Lung (tissue), 12 donors: Measurements from ENCODE around the gene GORASP1. TPM values are rescaled to one million over a fixed set of nuclear protein-coding genes. Genes with fewer than 3 reads are reported as not detected.

ENCODE experiments used
- ATAC-seq: fragments of 200-7000 bp; cut with Tn5 transposase; one replicate; pipeline ENCODE4 v1.9.1; 2020; ENCODE audit warnings: moderate number of reproducible peaks; ENCODE audit not compliant: insufficient read depth, low FRiP score
- DNase-seq, 3 donors: peaks; one replicate each; pipeline ENCODE4 v3.0.0-alpha.2; 2013 to 2017
- H3K27ac ChIP-seq, 2 donors: one replicate each; pipeline ENCODE4 v1.5.1; 2013; ENCODE audit warnings: mild to moderate bottlenecking in 2 of 2, moderate library complexity in 2 of 2, control low read depth in 1 of 2, inconsistent platforms in 1 of 2, low read depth in 1 of 2, low read length in 1 of 2
- H3K27me3 ChIP-seq, 3 donors: one replicate each; pipeline ENCODE4 v1.5.1; 2013; ENCODE audit warnings: low read length in 2 of 3; ENCODE audit not compliant: control insufficient read depth in 3 of 3, insufficient read depth in 3 of 3
- H3K36me3 ChIP-seq, 4 donors: one replicate each; pipeline ENCODE4 v1.5.1; 2013; ENCODE audit warnings: low read length in 4 of 4, mild to moderate bottlenecking in 1 of 4, moderate library complexity in 1 of 4; ENCODE audit not compliant: control insufficient read depth in 4 of 4, insufficient read depth in 4 of 4
- H3K4me1 ChIP-seq, 5 donors: one replicate each; pipeline ENCODE4 v1.5.1; 2013; ENCODE audit warnings: low read length in 5 of 5, mild to moderate bottlenecking in 2 of 5, moderate library complexity in 1 of 5; ENCODE audit not compliant: control insufficient read depth in 5 of 5, insufficient read depth in 5 of 5
- H3K4me3 ChIP-seq: one replicate; pipeline ENCODE4 v1.5.1; 2013; ENCODE audit warnings: mild to moderate bottlenecking, control low read depth, moderate library complexity
- H3K9ac ChIP-seq, 2 donors: one replicate each; pipeline ENCODE4 v1.5.1; 2013; ENCODE audit warnings: low read length in 2 of 2, control low read depth in 1 of 2; ENCODE audit not compliant: insufficient read depth in 1 of 2
- H3K9me3 ChIP-seq, 4 donors: one replicate each; pipeline ENCODE4 v1.5.1; 2013; ENCODE audit warnings: low read length in 3 of 4, mild to moderate bottlenecking in 1 of 4, moderate library complexity in 1 of 4; ENCODE audit not compliant: control insufficient read depth in 4 of 4, insufficient read depth in 3 of 4
- WGBS, 2 donors: extraction: QIAGEN DNeasy Blood & Tissue Kit; methylation state at CpG; one replicate each; pipeline ENCODE4 v1.1.7; 2013; 5-methylcytosine and 5-hydroxymethylcytosine counted together
- polyA plus RNA-seq, 2 donors: library from polyadenylated mRNA; stranded (reverse); fragments of 200-250 nt; gene quantifications; one replicate each; pipeline ENCODE4 v1.2.1, GENCODE V29; 2013
- total RNA-seq, 2 donors: library from RNA; depleted of rRNA in 1 of 2; stranded (reverse); fragments of >200 nt in 1 of 2; gene quantifications; one replicate each; pipeline ENCODE4 v1.2.1, GENCODE V29; 2014 to 2021
- TF ChIP-seq, protein P1 (sequence below): IDR thresholded peaks from 2 replicates; pipeline ENCODE4 v1.5.1; 2012; ENCODE audit warnings: mild to moderate bottlenecking; ENCODE audit errors: control extremely low read depth, extremely low read depth
- donor health status: control.
- donor health status: control.
- donor health status: Bipolar disorder and iron deficiency.
- donor health status: healthy.
- donor health status: DM: yes; HTN: yes; CAD: no.

The GORASP1 gene
- total and polyA plus RNA-seq, 4 donors = 28.7 to 71.1 (median 48.5) TPM

DNA sequence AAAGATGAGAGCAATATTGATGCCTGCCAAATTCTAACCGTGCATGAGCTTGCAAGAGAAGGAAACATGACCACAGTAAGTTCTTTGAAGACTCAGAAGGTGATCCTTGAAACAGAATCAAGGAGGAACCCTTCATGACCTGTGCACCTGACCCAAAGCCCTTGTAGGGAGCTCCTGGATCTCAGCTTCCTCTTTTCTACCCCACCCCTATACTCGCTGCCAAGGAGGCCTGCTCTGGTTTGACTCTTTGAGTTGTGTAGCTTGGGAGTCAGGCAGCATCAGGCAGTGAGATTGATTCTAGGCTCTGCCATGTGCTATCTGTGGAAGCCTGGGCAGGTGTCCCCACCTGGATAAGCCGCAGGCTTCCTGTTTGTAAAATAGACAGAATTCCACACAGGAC is 10.7 kb upstream of the GORASP1 start:
- Histone ChIP-seq H3K4me3 (no peak overlapping the region), H3K36me3 (peaks cover 0 to 16% (median 3%) of the 10 kb centered on the region in 4 donors), H3K9me3 (no peaks in the 10 kb centered on the region), H3K9ac (no peak overlapping the region), H3K4me1 (no peaks in the 10 kb centered on the region), H3K27ac (no peak overlapping the region), H3K27me3 (no peaks in the 10 kb centered on the region)
- TF ChIP-seq, protein P1, sequence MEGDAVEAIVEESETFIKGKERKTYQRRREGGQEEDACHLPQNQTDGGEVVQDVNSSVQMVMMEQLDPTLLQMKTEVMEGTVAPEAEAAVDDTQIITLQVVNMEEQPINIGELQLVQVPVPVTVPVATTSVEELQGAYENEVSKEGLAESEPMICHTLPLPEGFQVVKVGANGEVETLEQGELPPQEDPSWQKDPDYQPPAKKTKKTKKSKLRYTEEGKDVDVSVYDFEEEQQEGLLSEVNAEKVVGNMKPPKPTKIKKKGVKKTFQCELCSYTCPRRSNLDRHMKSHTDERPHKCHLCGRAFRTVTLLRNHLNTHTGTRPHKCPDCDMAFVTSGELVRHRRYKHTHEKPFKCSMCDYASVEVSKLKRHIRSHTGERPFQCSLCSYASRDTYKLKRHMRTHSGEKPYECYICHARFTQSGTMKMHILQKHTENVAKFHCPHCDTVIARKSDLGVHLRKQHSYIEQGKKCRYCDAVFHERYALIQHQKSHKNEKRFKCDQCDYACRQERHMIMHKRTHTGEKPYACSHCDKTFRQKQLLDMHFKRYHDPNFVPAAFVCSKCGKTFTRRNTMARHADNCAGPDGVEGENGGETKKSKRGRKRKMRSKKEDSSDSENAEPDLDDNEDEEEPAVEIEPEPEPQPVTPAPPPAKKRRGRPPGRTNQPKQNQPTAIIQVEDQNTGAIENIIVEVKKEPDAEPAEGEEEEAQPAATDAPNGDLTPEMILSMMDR = no peak
- DNase-seq (no peak), ATAC-seq (no peak)
- WGBS, 2 donors = 68 to 76% methylated on average over 3 of the region's 3 CpGs

DNA sequence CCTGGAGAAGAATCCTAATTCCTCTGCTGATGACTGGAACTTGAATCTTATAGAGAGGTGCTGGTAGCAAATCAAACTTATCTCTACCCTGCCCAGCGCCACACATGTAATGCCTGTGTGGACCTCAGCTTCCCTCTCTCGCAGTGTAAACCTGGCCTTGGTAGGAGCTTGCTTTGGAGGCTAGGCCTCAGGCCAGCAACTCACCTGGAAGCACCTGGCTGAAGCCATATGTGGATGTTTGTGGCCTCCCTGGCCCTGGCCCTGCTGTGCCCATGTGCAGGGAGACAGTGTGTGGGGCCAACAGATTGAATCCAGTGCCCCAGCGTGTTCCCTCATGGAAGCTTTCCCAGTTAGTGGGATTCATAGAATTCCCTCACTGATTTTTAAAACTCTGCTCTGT is 8.4 kb upstream of the GORASP1 start:
- H3K27me3 ChIP-seq = no peaks in the 10 kb centered on the region
- no peak overlapping the region for H3K27ac ChIP-seq
- no peaks in the 10 kb centered on the region for H3K9me3 ChIP-seq
- no peaks in the 10 kb centered on the region for H3K4me1 ChIP-seq
- H3K4me3 ChIP-seq = no peak overlapping the region
- peaks cover 0 to 16% (median 4%) of the 10 kb centered on the region in 4 donors for H3K36me3 ChIP-seq
- no peak overlapping the region for H3K9ac ChIP-seq
- ATAC-seq (no peak), DNase-seq (no peak)
- 96 to 98% methylated on average over 3 of the region's 3 CpGs for WGBS, 2 donors
- TF ChIP-seq, protein P1 = no peak

DNA sequence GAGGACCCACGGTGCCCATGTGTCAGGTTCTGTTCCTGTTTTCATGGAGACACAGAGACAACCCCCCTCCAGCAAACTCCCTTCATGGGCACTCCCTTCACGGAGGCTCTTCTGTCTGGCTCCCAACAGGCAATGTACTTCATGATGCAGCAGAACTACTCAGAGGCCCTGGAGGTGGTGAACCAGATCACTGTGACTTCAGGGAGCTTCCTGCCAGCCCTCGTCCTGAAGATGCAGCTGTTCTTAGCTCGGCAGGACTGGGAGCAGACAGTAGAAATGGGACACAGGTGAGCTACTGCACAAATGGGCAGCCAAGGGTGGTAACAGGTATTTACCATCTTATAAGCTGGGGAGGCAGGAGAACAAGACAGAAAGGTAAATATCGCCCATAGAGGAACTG is 7.0 kb upstream of the GORASP1 start:
- peaks cover 0 to 7% (median 3%) of the 10 kb centered on the region in 4 donors for H3K36me3 ChIP-seq
- no peak for ATAC-seq
- H3K27me3 ChIP-seq = no peaks in the 10 kb centered on the region
- H3K9ac ChIP-seq = no peak overlapping the region
- H3K4me3 ChIP-seq = no peak overlapping the region
- TF ChIP-seq, protein P1 = no peak
- WGBS, 2 donors = 80 to 82% methylated on average over 5 of the region's 5 CpGs
- DNase-seq = no peak
- no peaks in the 10 kb centered on the region for H3K4me1 ChIP-seq
- H3K27ac ChIP-seq = no peak overlapping the region
- H3K9me3 ChIP-seq = no peaks in the 10 kb centered on the region

DNA sequence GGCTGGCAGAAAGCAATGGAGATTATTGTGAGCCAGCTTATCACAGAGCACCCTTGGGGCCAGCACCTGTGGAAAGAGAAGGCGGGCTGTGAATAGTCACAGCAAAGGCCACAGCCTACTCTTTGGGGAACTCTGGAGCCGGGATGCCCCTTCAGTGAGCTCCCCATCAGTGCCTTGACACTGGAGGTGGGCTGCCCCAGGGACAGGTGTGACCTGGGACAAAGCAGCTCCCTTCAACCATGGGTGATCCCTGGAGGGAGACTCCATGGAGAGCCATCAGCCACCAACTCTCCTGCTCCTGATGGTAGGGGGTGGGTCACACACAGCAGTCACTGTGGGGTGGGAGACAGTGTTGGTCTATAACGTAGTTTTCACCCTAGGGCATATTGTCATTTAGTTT is 5.9 kb upstream of the GORASP1 start:
- H3K9me3 ChIP-seq = no peaks in the 10 kb centered on the region
- no peaks in the 10 kb centered on the region for H3K27me3 ChIP-seq
- peaks cover 0 to 5% (median 2%) of the 10 kb centered on the region in 4 donors for H3K36me3 ChIP-seq
- H3K4me1 ChIP-seq = peaks cover 0 to 3% (median under 1%) of the 10 kb centered on the region in 5 donors
- DNase-seq (no peak), ATAC-seq (no peak)
- 95 to 98% methylated on average over 3 of the region's 3 CpGs for WGBS, 2 donors
- no peak overlapping the region for H3K4me3 ChIP-seq
- no peak overlapping the region for H3K27ac ChIP-seq
- TF ChIP-seq, protein P1 = no peak
- H3K9ac ChIP-seq = no peak overlapping the region
